Muscle of arm (tissue), 12 donors: ENCODE data around the gene FAT4. TPM values are rescaled to one million over a fixed set of nuclear protein-coding genes. Genes with fewer than 3 reads are reported as not detected.

ENCODE experiments used
- DNase-seq: peaks from one replicate; pipeline ENCODE4 v3.0.0-alpha.2; 2013
- polyA plus RNA-seq, 12 donors: library from polyadenylated mRNA; unstranded; fragments of 120-200 nt; gene quantifications; one replicate each; pipeline ENCODE4 v1.2.1, GENCODE V29; 2013; ENCODE audit not compliant: insufficient read length in 12 of 12

Gene FAT4
- polyA plus RNA-seq, 12 donors: 13.0 to 34.7 (median 19.6) TPM; not detected in 1

DNA sequence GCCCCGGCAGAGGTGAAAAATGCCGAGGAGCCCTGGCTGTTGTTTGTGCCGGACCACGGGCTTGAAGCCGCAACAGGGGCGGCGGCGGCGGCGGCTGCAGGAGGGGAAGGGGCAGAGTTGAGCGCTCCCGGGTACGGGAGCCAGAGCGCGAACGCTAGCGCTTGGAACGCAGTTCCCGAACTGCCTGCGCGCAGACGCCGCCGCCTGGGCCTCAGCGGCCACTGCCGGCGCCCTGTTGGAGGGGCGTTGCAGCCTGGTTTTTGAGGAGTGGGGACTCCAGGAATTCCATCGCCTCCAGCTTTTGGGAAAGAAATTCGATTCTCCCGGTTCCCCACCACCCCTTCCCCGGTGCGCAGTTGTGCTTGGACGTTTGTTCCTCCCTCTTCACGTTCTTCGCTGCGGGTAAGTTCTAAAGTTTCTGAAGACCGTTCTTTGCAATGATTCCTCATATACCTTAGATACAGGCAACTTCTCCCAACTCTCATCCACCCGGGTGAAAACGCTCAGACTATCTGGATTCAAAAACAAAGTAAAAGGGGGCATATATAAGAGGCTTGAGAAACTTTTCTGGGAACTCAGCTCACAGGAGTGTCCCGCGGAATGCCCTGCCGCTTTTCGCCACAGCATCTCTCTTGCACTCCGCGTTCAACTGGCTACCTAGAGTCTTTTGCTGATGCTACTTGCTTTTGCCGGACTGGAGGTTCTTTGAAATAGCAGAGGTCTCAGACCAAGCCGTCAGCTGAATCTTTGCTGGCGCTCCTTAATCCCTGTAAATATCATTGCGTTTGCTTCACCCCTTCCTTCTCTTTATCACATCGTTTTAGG, 1.0 kb downstream of the FAT4 start:
- peak; percentile 77 for DNase-seq

DNA sequence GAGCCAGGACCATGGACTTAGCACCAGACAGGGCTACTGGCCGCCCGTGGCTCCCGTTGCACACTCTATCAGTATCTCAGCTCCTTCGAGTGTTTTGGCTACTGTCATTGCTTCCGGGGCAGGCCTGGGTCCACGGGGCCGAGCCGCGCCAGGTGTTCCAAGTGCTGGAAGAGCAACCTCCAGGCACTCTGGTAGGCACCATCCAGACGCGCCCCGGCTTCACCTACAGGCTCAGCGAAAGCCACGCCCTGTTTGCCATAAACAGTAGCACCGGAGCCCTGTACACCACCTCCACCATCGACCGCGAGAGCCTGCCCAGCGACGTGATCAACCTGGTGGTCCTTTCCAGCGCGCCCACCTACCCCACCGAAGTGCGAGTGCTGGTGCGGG, 1.6 kb downstream of the FAT4 start:
- DNase-seq: peak; percentile 46

- DNase-seq: peak; percentile 55
Observed at GRCh38 chr4:125316791-125317524, 2.2 kb downstream of the FAT4 start.

DNA sequence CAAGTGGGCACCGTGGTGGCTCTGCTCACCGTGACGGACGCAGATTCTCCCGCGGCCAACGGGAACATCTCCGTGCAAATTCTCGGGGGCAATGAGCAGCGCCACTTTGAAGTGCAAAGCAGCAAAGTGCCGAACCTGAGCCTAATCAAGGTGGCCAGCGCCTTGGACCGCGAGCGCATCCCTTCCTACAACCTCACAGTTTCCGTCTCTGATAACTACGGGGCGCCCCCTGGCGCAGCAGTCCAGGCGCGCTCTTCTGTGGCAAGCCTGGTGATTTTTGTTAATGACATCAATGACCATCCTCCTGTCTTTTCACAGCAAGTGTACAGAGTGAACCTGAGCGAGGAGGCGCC, 2.7 kb downstream of the FAT4 start:
- peak; percentile 59 for DNase-seq

GRCh38 chr4:125319311-125319710, 4.6 kb downstream of the FAT4 start:
- no peak for DNase-seq

DNA sequence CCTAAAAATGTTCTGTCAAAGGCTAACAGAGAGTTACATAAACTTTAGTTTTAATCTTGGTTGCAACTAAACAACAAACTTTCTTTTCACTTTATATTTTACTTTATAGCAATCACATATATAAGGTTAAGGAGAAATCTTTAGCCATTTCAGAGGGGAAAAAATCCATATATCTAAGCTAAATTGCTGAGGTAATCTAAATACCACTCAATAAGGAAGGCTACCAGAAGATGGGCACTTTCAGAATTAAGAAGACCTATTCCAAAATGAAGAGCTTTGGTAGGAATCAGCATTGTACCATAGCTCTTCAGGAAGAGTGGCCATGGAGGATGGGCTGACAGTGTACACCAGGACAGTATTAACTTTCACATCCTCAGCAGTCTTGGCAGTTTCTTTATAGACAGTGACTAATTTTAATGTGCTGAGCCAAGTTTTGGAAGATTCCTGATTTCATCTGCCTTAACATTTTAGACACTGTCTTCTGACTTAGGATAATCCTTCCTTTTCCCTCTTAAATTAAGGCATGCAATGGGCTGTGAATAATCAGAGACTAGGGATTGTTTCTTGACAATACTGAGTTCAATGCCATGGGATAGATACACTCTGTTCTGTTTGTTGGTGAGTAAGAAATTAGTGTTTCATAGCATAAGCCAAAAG, 7.1 kb downstream of the FAT4 start:
- peak; percentile 66 for DNase-seq

- DNase-seq: peak; percentile 72
Observed at GRCh38 chr4:125322366-125322730, 7.6 kb downstream of the FAT4 start.

- no peak for DNase-seq
Observed at GRCh38 chr4:125323654-125324053, 8.9 kb downstream of the FAT4 start.

- no peak for DNase-seq
Observed at GRCh38 chr4:125325733-125326132, 11.0 kb downstream of the FAT4 start.

- DNase-seq: no peak
Observed at GRCh38 chr4:125331116-125331515, 16.4 kb downstream of the FAT4 start.

DNA sequence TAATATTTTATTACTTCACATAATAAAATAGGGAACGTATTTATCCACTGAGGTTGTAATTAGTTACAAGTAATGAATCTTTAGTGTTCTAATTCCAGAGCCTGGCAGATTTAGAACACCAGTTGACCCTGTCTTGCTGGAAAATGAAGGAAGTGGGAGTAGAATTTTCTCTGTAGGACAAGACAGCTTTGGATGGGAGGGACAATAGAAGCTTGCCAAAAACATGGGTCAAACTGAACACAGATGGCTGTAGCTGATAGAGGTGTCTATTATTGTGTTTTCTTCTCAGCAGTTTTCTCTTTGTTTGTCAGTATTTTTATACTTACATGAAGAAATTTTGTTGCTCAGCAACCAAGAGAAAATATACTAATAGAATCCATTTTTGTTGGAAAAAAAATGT, 20.2 kb downstream of the FAT4 start:
- no peak for DNase-seq

DNA sequence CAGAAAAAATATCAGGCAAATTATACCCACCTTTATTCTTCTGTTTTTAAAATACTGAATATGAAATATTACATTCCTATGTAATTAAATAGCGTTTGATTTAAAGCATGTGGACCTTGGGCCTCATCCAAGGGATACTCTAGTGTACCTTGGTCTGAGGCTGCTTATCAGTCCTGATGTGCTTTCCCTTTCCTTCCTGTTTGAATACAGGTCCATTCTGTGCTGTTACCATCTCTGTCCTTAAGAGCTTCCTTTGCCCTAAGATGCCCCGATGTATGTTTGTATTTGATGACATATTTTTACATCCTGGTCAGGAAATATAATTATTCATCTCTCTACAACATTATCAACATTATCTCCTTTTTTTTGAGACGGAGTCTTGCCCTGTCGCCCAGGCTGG, 24.1 kb downstream of the FAT4 start:
- DNase-seq: no peak

GRCh38 chr4:125344198-125344597, 29.4 kb downstream of the FAT4 start:
- DNase-seq: no peak

- DNase-seq: no peak
Observed at GRCh38 chr4:125346616-125347015, 31.9 kb downstream of the FAT4 start.

GRCh38 chr4:125350470-125351135, 35.8 kb downstream of the FAT4 start:
- DNase-seq: no peak

GRCh38 chr4:125352521-125352920, 37.8 kb downstream of the FAT4 start:
- peak; percentile 15 for DNase-seq

- DNase-seq: no peak
Observed at GRCh38 chr4:125353131-125353530, 38.4 kb downstream of the FAT4 start.

DNA sequence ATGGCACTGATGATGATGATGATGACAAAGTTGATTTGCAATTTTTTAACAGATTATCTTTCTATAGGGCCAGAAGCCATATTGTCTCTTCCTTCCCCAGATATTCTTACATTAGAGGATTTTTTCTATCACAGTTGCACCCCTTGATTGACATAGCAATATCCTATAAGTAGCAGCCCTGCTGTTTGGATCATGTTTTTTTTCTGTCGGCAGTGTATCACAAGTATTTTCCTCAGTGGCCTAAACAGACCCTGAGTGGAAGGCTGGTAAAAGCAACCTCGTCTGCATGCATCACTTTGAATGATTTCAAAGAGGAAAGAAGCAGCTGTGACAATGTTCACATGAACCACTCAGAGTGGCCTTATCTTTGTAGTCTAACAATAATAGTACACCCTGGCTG, 41.0 kb downstream of the FAT4 start:
- DNase-seq: no peak

GRCh38 chr4:125357675-125358074, 42.9 kb downstream of the FAT4 start:
- DNase-seq: no peak

- no peak for DNase-seq
Observed at GRCh38 chr4:125358453-125358852, 43.7 kb downstream of the FAT4 start.

DNA sequence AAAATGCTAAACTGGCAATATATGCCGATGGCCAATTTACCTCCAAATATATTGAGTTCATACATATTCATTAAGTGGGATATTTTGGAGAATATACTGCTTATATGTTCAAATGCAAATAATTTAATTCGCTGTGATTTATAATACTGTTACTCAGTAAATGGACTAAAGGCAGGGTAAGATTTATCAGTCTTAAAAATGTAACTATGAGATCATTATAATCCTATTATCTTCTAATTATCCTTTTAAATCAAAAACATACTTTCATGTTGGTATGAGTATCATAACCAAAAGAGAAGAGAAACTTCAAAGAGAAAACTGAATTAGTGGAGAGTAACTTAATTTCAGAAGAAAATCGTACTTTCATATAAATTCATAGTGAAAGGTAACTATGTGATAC, 44.6 kb downstream of the FAT4 start:
- no peak for DNase-seq

- DNase-seq: no peak
Observed at GRCh38 chr4:125359960-125360634, 45.3 kb downstream of the FAT4 start.
